Astrocyte of the cerebellum (primary cell): ENCODE data around the gene SAMD1.
A peak's percentile ranks its signal among the peaks of the same experiment; 100 is the strongest.

Experiments used
- DNase-seq: peaks from one replicate; pipeline ENCODE4 v3.0.0-alpha.2; 2011; ENCODE audit warnings: low read depth
- H3K4me3 ChIP-seq: 2 replicates; pipeline ENCODE4 v1.5.1; 2011; ENCODE audit warnings: mild to moderate bottlenecking, low read depth, low read length, moderate library complexity
- in situ Hi-C: cut with HindIII; loops from 2 replicates; pipeline ENCODE4 v1.10.0; 2017; ENCODE audit warnings: low sequenced_read_pairs
- TF ChIP-seq, protein P1 (sequence below): IDR thresholded peaks from 2 replicates; pipeline ENCODE4 v1.5.1; 2012; ENCODE audit warnings: low read length, low read depth, moderate library complexity, mild to moderate bottlenecking; ENCODE audit errors: missing control alignments

SAMD1 gene

DNA sequence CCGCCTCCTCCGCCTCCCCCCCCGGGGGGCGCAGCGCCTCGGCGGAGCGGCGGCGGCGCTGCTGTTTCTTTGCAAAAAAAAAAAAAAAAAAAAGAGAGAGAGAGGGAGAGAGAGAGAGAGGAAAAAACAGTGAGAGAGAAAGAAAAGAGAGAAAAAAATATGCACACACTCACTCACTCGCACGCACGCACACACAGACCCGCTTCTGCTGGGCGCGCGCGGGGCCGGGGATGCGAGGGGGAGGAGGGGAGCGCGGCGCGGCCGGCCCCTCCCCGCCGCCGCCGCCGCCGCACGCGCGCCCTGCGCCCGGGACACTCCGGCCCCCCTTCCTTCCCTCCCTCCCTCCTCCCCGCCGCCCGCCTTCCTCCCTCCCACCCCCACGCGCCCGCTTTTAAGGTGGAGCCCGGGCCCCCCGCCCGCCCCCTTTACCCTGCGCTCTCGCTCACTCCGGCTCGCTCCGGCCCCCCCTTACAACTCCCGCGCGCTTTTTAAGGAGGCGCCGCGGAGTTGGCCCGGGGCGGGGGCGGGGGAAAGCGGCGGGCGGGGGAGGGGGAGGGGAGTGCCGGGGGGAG is at the start of gene SAMD1:
Gene SAMD1 (minus strand): TSS at position 243 of the 572 bp plus-strand sequence.
- peak; percentile 77 for DNase-seq
- TF ChIP-seq, protein P1, sequence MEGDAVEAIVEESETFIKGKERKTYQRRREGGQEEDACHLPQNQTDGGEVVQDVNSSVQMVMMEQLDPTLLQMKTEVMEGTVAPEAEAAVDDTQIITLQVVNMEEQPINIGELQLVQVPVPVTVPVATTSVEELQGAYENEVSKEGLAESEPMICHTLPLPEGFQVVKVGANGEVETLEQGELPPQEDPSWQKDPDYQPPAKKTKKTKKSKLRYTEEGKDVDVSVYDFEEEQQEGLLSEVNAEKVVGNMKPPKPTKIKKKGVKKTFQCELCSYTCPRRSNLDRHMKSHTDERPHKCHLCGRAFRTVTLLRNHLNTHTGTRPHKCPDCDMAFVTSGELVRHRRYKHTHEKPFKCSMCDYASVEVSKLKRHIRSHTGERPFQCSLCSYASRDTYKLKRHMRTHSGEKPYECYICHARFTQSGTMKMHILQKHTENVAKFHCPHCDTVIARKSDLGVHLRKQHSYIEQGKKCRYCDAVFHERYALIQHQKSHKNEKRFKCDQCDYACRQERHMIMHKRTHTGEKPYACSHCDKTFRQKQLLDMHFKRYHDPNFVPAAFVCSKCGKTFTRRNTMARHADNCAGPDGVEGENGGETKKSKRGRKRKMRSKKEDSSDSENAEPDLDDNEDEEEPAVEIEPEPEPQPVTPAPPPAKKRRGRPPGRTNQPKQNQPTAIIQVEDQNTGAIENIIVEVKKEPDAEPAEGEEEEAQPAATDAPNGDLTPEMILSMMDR, result no peak
- H3K4me3 ChIP-seq, result peak within 1 kb of the TSS; percentile 54
- in situ Hi-C loops, result no loop called here

DNA sequence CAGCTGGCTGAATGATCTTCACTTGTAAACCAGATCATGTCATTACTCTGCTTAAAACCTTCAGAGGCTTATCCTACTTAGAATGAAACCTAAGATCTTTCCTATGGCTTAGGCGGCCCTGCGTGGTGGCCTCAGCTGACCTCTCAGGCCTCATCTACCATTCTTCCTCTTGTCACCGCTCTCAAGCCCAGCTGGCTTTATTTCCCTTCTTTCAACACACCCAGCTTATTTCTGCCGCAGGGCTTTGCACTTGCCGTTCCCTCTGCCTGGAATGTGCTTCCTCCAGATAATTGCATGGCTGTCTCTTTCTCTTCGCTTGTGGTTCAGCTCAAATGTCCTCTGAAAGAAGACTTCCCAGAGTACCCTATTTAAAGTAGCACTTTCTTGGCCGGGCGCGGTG is 49.4 kb upstream of the SAMD1 start:
- no peak for DNase-seq
- TF ChIP-seq, protein P1, result no peak
- no peak overlapping the region for H3K4me3 ChIP-seq
- in situ Hi-C loops, result loop anchor here (5.0 kb wide), 2 partner anchors 63 to 272 kb away; no protein-coding TSS in a partner anchor

- in situ Hi-C loops, result loop anchor here (5.0 kb wide), 2 partner anchors 61 to 274 kb away; no protein-coding TSS in a partner anchor
- H3K4me3 ChIP-seq, result no peak overlapping the region
- no peak for DNase-seq
- TF ChIP-seq, protein P1, result no peak
These were observed 48.2 kb upstream of the SAMD1 start for GRCh38 chr19:14138576-14139265.

- in situ Hi-C loops, result loop anchor here (5.0 kb wide), 2 partner anchors 59 to 276 kb away; no protein-coding TSS in a partner anchor
- TF ChIP-seq, protein P1, result peak; percentile 62
- DNase-seq, result peak; percentile 100
- peak within 1 kb of the TSS; percentile 80 for H3K4me3 ChIP-seq
These were observed 46.1 kb upstream of the SAMD1 start, which contains the start of gene ASF1B for GRCh38 chr19:14136509-14137281. TSS of gene ASF1B (minus strand) at chr19:14136589. CDS start at chr19:14136456, 133 bp downstream.

DNA sequence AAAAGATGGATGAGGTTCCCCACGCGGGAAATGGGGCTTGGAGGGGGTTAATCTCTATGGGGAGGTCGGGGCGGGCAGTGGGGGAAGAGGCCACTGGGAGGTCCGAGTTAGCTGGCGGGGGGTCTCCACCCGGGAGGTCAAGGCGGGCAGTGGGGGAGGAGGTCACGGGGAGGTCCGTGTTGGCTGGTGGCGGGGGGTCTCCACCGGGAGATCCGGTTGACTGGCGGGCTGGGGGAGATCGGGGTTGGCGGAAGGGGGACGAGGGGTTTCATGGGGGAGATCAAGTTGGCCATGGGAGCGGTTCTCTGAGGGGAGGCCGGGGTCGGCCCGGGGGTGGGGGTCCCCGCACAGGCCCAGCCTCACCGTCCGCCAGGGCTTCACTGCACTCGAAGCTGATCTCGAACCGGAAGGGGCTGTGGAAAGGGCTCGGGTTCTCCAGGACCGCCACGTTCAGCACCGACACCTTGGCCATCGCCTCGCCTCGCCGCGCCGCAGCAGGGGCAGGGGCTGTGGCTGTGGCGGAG is 45.5 kb upstream of the SAMD1 start:
- in situ Hi-C loops, result loop anchor here (5.0 kb wide), 2 partner anchors 59 to 276 kb away; no protein-coding TSS in a partner anchor
- TF ChIP-seq, protein P1, result no peak
- DNase-seq, result no peak
- H3K4me3 ChIP-seq, result peak overlapping the region; percentile 80

GRCh38 chr19:14135355-14135754 is 44.8 kb upstream of the SAMD1 start:
- in situ Hi-C loops, result loop anchor here (5.0 kb wide), 2 partner anchors 58 to 277 kb away; no protein-coding TSS in a partner anchor
- TF ChIP-seq, protein P1, result no peak
- H3K4me3 ChIP-seq, result peak overlapping the region; percentile 80
- no peak for DNase-seq
